ENCODE data around the gene AHR.
"Not testable (repeated sequence)": the region's sequence is repeated elsewhere in the genome, so short reads cannot be mapped to it uniquely, and the experiment has no call there.

Gene AHR

GRCh38 chr7:17342756-17343155 lies 44.3 kb downstream of the AHR start:
- DNase-seq: no peak

- no peak for DNase-seq
These were observed 48.9 kb downstream of the AHR start for GRCh38 chr7:17347401-17347800.

- DNase-seq: not testable (repeated sequence)
These were observed 50.5 kb downstream of the AHR start for GRCh38 chr7:17348932-17349331.

GRCh38 chr7:17350321-17350720 lies 51.9 kb downstream of the AHR start:
- not testable (repeated sequence) for DNase-seq

- DNase-seq: not testable (repeated sequence)
These were observed 55.4 kb downstream of the AHR start for GRCh38 chr7:17353650-17354419.

- no peak for DNase-seq
These were observed 56.0 kb downstream of the AHR start for GRCh38 chr7:17354473-17354872.

GRCh38 chr7:17355050-17355449 lies 56.6 kb downstream of the AHR start:
- DNase-seq: no peak

GRCh38 chr7:17357952-17358351 lies 59.5 kb downstream of the AHR start:
- no peak for DNase-seq

- no peak for DNase-seq
These were observed 61.2 kb downstream of the AHR start for GRCh38 chr7:17359610-17360009.

- no peak for DNase-seq
These were observed 64.1 kb downstream of the AHR start for GRCh38 chr7:17362439-17363105.

- DNase-seq: no peak
These were observed 66.2 kb downstream of the AHR start for GRCh38 chr7:17364671-17365070.

GRCh38 chr7:17365775-17366174 lies 67.3 kb downstream of the AHR start:
- DNase-seq: no peak

GRCh38 chr7:17367502-17367901 lies 69.0 kb downstream of the AHR start:
- no peak for DNase-seq

- no peak for DNase-seq
These were observed 70.5 kb downstream of the AHR start for GRCh38 chr7:17368856-17369524.

- DNase-seq: no peak
These were observed 71.4 kb downstream of the AHR start for GRCh38 chr7:17369691-17370426.

- DNase-seq: no peak
These were observed 72.6 kb downstream of the AHR start for GRCh38 chr7:17370901-17371585.

- DNase-seq: no peak
These were observed 73.4 kb downstream of the AHR start for GRCh38 chr7:17371671-17372524.

GRCh38 chr7:17374157-17374556 lies 75.7 kb downstream of the AHR start:
- no peak for DNase-seq

- DNase-seq: no peak
These were observed 76.2 kb downstream of the AHR start for GRCh38 chr7:17374654-17375053.

GRCh38 chr7:17376595-17376994 lies 78.1 kb downstream of the AHR start:
- DNase-seq: no peak

Data from midbrain (tissue), 1 donor.